CD14-positive monocyte (primary cell): Measurements from ENCODE around the gene KCNMA1. TPM values are rescaled to one million over a fixed set of nuclear protein-coding genes. Genes with fewer than 3 reads are reported as not detected.

Experiments used
- DNase-seq, 3 donors: peaks; one replicate each; pipeline ENCODE4 v3.0.0-alpha.2; 2011 to 2022
- H2AFZ ChIP-seq: 2 replicates; pipeline ENCODE4 v1.6.0; 2012; ENCODE audit warnings: mild to moderate bottlenecking, low read depth, low read length, inconsistent platforms; ENCODE audit not compliant: insufficient read depth, poor library complexity, severe bottlenecking
- H3K27ac ChIP-seq, 2 donors: 1 replicate in 1 of 2; 2 replicates in 1 of 2; pipeline ENCODE4 v1.5.1; 2012 to 2013; ENCODE audit warnings: low read length in 2 of 2, control low read depth in 1 of 2, inconsistent platforms in 1 of 2, low read depth in 1 of 2, mild to moderate bottlenecking in 1 of 2
- H3K27me3 ChIP-seq, 2 donors: one replicate each; pipeline versions ENCODE4 v1.6.0 to v1.6.1; 2011 to 2013; ENCODE audit warnings: low read length in 2 of 2; ENCODE audit not compliant: control insufficient read depth in 2 of 2, insufficient read depth in 2 of 2
- H3K36me3 ChIP-seq, 2 donors: replicated peaks in 1 of 2; 1 replicate in 1 of 2; 2 replicates in 1 of 2; pipeline versions ENCODE4 v1.5.1 to v1.6.1; 2012 to 2013; ENCODE audit warnings: low read length in 2 of 2, control low read depth in 1 of 2, inconsistent platforms in 1 of 2, mild to moderate bottlenecking in 1 of 2; ENCODE audit not compliant: insufficient read depth in 2 of 2, control insufficient read depth in 1 of 2
- H3K4me1 ChIP-seq, 2 donors: 1 replicate in 1 of 2; 2 replicates in 1 of 2; pipeline versions ENCODE4 v1.5.1 to v1.6.1; 2012 to 2013; ENCODE audit warnings: low read length in 2 of 2, control low read depth in 1 of 2, inconsistent platforms in 1 of 2, mild to moderate bottlenecking in 1 of 2, moderate library complexity in 1 of 2; ENCODE audit not compliant: insufficient read depth in 2 of 2, control insufficient read depth in 1 of 2
- H3K4me2 ChIP-seq: replicated peaks from 2 replicates; pipeline ENCODE3; 2012; ENCODE audit warnings: low read length, moderate library complexity, mild to moderate bottlenecking; ENCODE audit not compliant: poor library complexity, severe bottlenecking; ENCODE audit errors: extremely low read depth
- H3K4me3 ChIP-seq, 3 experiments: fragments of 200-600 bp in 1 of 3; sonication (generic) in 1 of 3; replicated peaks in 1 of 3; 1 replicate in 2 of 3; 2 replicates in 1 of 3; pipeline ENCODE4 v1.5.1; 2011 to 2013; ENCODE audit warnings: low read length in 3 of 3, mild to moderate bottlenecking in 3 of 3, control low read depth in 2 of 3, low read depth in 2 of 3, inconsistent platforms in 1 of 3, moderate library complexity in 1 of 3
- H3K79me2 ChIP-seq: 2 replicates; pipeline ENCODE4 v1.6.0; 2012; ENCODE audit warnings: mild to moderate bottlenecking, control low read depth, inconsistent platforms, low read length, moderate library complexity; ENCODE audit not compliant: insufficient read depth
- H3K9ac ChIP-seq: 2 replicates; pipeline ENCODE4 v1.6.0; 2017; ENCODE audit warnings: low read length, mild to moderate bottlenecking; ENCODE audit not compliant: insufficient read depth, poor library complexity, severe bottlenecking
- H3K9me3 ChIP-seq, 2 donors: replicated peaks in 1 of 2; 1 replicate in 1 of 2; 2 replicates in 1 of 2; pipeline versions ENCODE4 v1.5.1 to v1.6.1; 2012 to 2013; ENCODE audit warnings: low read length in 2 of 2, control low read depth in 1 of 2; ENCODE audit not compliant: control insufficient read depth in 1 of 2, insufficient read depth in 1 of 2
- H4K20me1 ChIP-seq: 2 replicates; pipeline ENCODE4 v1.6.0; 2012; ENCODE audit warnings: mild to moderate bottlenecking, low read length, control low read depth, moderate library complexity; ENCODE audit not compliant: insufficient read depth
- H3K27ac Mint-ChIP-seq, 7 donors: one replicate each; pipeline ENCODE4 v1.8.0; 2020; ENCODE audit warnings: mild to moderate bottlenecking in 7 of 7, mixed read lengths in 7 of 7, moderate library complexity in 6 of 7, inconsistent platforms in 2 of 7
- H3K27me3 Mint-ChIP-seq, 3 donors: one replicate each; pipeline ENCODE4 v1.8.0; 2021 to 2022; ENCODE audit warnings: low read depth in 3 of 3, mild to moderate bottlenecking in 3 of 3, mixed read lengths in 3 of 3, moderate library complexity in 3 of 3, inconsistent platforms in 1 of 3
- H3K36me3 Mint-ChIP-seq, 2 donors: one replicate each; pipeline ENCODE4 v1.8.0; 2020; ENCODE audit warnings: mixed read lengths in 2 of 2, inconsistent platforms in 1 of 2, mild to moderate bottlenecking in 1 of 2
- H3K4me1 Mint-ChIP-seq: one replicate; pipeline ENCODE4 v1.8.0; 2020; ENCODE audit warnings: mild to moderate bottlenecking, mixed read lengths
- H3K4me3 Mint-ChIP-seq, 2 donors: one replicate each; pipeline ENCODE4 v1.8.0; 2020; ENCODE audit warnings: mild to moderate bottlenecking in 2 of 2, mixed read lengths in 2 of 2, moderate library complexity in 1 of 2
- H3K9me3 Mint-ChIP-seq, 7 donors: one replicate each; pipeline ENCODE4 v1.8.0; 2020 to 2022; ENCODE audit warnings: mixed read lengths in 7 of 7, mild to moderate bottlenecking in 6 of 7, moderate library complexity in 6 of 7, inconsistent platforms in 2 of 7
- CTCF ChIP-seq: fragments of 200-600 bp; IDR thresholded peaks from one replicate; pipeline ENCODE4 v1.8.0; 2022; ENCODE audit warnings: antibody characterized with exemption, mild to moderate bottlenecking
- WGBS: methylation state at CpG from one replicate; pipeline ENCODE4 v1.1.5; 2013; ENCODE audit warnings: missing lambda C conversion rate; ENCODE audit not compliant: insufficient coverage; 5-methylcytosine and 5-hydroxymethylcytosine counted together
- intact Hi-C, 2 donors: fragments of 100-400 bp; cut with micrococcal nuclease; formaldehyde crosslinking; loops; one replicate each; pipeline versions ENCODE4 v1.15.0 to v1.15.1; 2023
- polyA plus RNA-seq, 3 donors: library from polyadenylated mRNA; depleted of rRNA in 1 of 3; unstranded in 2 of 3; stranded (reverse) in 1 of 3; fragments of 300-500 nt in 2 of 3; fragments of >200 nt in 1 of 3; fragmentation: Illumina TruSeq in 2 of 3; gene quantifications; 1 replicate in 2 of 3; 2 replicates in 1 of 3; pipeline ENCODE4 v1.2.3, GENCODE V29; 2012 to 2021

Gene KCNMA1
- polyA plus RNA-seq, 3 donors, result 0.11 to 1.0 TPM; not detected in 1

- TF ChIP-seq CTCF, result no peak
- WGBS, result 97% methylated on average over 6 of the region's 7 CpGs
- Histone ChIP-seq H3K4me1 (no peaks in the 10 kb centered on the region), H3K9me3 (no peaks in the 10 kb centered on the region), H3K36me3 (no peaks in the 10 kb centered on the region), H3K27ac (no peak overlapping the region), H3K4me3 (no peak overlapping the region), H3K27me3 (no peaks in the 10 kb centered on the region), H2AFZ (no peak overlapping the region), H4K20me1 (no peaks in the 10 kb centered on the region), H3K79me2 (no peaks in the 10 kb centered on the region), H3K4me2 (no peak overlapping the region), H3K9ac (no peak overlapping the region)
- no peaks in the 10 kb centered on the region for H3K36me3 Mint-ChIP-seq
- peaks cover 5% of the 10 kb centered on the region for H3K4me1 Mint-ChIP-seq
- H3K9me3 Mint-ChIP-seq, result peaks cover 0 to 5% (median 2%) of the 10 kb centered on the region in 7 donors
- H3K4me3 Mint-ChIP-seq, result no peak overlapping the region
- intact Hi-C loops, result no loop called here
- no peak overlapping the region for H3K27ac Mint-ChIP-seq
- peaks cover 0 to 5% (median 4%) of the 10 kb centered on the region in 3 donors for H3K27me3 Mint-ChIP-seq
- no peak for DNase-seq
These were observed 404.1 kb downstream of the KCNMA1 start for GRCh38 chr10:77233466-77233865.

- no peak overlapping the region for H2AFZ ChIP-seq
- H3K36me3 ChIP-seq, result no peaks in the 10 kb centered on the region
- no peaks in the 10 kb centered on the region for H4K20me1 ChIP-seq
- H3K9ac ChIP-seq, result no peak overlapping the region
- Mint-ChIP-seq H3K9me3 (peaks cover 0 to 5% (median 2%) of the 10 kb centered on the region in 7 donors), H3K27ac (no peak overlapping the region), H3K4me3 (no peak overlapping the region), H3K4me1 (peaks cover 5% of the 10 kb centered on the region), H3K27me3 (peaks cover 0 to 6% (median 2%) of the 10 kb centered on the region in 3 donors), H3K36me3 (no peaks in the 10 kb centered on the region)
- no peak overlapping the region for H3K27ac ChIP-seq
- 100% methylated on average over 1 of the region's 3 CpGs for WGBS
- no peaks in the 10 kb centered on the region for H3K9me3 ChIP-seq
- no peak overlapping the region for H3K4me2 ChIP-seq
- no peak for TF ChIP-seq CTCF
- H3K79me2 ChIP-seq, result no peaks in the 10 kb centered on the region
- no peak overlapping the region for H3K4me3 ChIP-seq
- intact Hi-C loops, result no loop called here
- no peaks in the 10 kb centered on the region for H3K4me1 ChIP-seq
- no peaks in the 10 kb centered on the region for H3K27me3 ChIP-seq
- no peak for DNase-seq
These were observed 405.6 kb downstream of the KCNMA1 start for GRCh38 chr10:77231884-77232610.
